ENCODE measurements around the gene DYNC2I2. TPM values are rescaled to one million over a fixed set of nuclear protein-coding genes. Genes with fewer than 3 reads are reported as not detected.

Gene DYNC2I2
- total and polyA plus RNA-seq, 2 of the 4 experiments (the other 2 are of a cell fraction): 33.7 to 37.1 TPM

DNA sequence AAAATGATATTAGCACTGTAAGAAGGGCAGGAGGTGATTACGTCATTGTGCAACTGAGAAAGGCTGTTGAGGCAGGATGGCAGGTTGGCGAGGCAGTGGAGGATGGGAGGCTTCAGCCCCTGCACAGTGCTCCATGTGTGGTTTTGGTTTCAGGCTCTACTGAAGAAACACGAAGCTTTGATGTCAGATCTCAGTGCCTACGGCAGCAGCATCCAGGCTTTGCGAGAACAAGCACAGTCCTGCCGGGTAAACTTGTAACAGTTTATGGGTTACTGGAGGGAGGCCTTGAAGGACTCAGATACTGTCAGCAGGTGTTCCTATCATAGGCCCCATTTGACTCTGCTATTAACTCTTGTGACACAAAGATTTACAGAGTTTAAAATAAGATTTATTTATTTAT lies 69.2 kb downstream of the DYNC2I2 start:
- H4K20me1 ChIP-seq (ENCODE audit: insufficient read depth, low read length): no peaks in the 10 kb centered on the region; the same call in 1 of the 2 replicates
- H2BK15ac ChIP-seq (ENCODE audit: low read depth, low read length): no peak overlapping the region
- in situ Hi-C loops (cut with MboI; ENCODE audit: low sequenced_read_pairs): no loop called here
- no peak for ATAC-seq (ENCODE audit: low read depth)
- no peak overlapping the region for H4K91ac ChIP-seq (ENCODE audit: insufficient read depth, low read depth, low read length)
- H2AFZ ChIP-seq (replicated peaks; ENCODE audit: low read length, poor library complexity): no peak overlapping the region
- no peak overlapping the region for H4K5ac ChIP-seq (ENCODE audit: low read depth, low read length)
- no peak overlapping the region for H3K4me2 ChIP-seq (ENCODE audit: low read depth, low read length)
- H2BK20ac ChIP-seq (ENCODE audit: low read depth, low read length): no peak overlapping the region
- CTCF ChIA-PET: no interaction called here
- H3K56ac ChIP-seq (ENCODE audit: extremely low read depth, insufficient read depth, low read length): no peak overlapping the region
- no peak overlapping the region for H3K18ac ChIP-seq (ENCODE audit: low read depth, low read length)
- POLR2A ChIA-PET (ENCODE audit: unreplicated experiment): interaction anchor here (0.6 kb wide), 1 partner anchor 242 kb away, joined by 3 read pairs; no protein-coding TSS in a partner anchor
- H2BK5ac ChIP-seq (ENCODE audit: low read depth, low read length, poor library complexity, severe bottlenecking): no peak overlapping the region
- no peak overlapping the region for H3K23ac ChIP-seq (ENCODE audit: low read depth, low read length)
- H3K4me3 ChIP-seq (ENCODE audit: insufficient read depth, low read depth, low read length): no peak overlapping the region
- BruUV-seq (replicated peaks): no TSS peak
- no peak overlapping the region for H3K27ac ChIP-seq (ENCODE audit: insufficient read depth, low read length)
- intact Hi-C loops (cut with micrococcal nuclease): no loop called here
- no peak overlapping the region for H2AK5ac ChIP-seq (ENCODE audit: low read depth, low read length)
- no peak overlapping the region for H4K8ac ChIP-seq (ENCODE audit: low read depth in 2 of 2, low read length in 2 of 2)
- TF ChIP-seq RAD21 (IDR thresholded peaks at IDR 0.05; ENCODE audit: low read length) (no peak), POLR2A (IDR thresholded peaks at IDR 0.05; ENCODE audit: low read depth, low read length) (no peak), RCOR1 (IDR thresholded peaks at IDR 0.05; ENCODE audit: insufficient replicate concordance, low read length) (no peak), RFX5 (IDR thresholded peaks at IDR 0.05; ENCODE audit: low read depth, low read length) (no peak), BHLHE40 (IDR thresholded peaks at IDR 0.05; ENCODE audit: low read depth, low read length) (no peak), CHD1 (IDR thresholded peaks at IDR 0.05; ENCODE audit: low read depth, low read length) (no peak), MAZ (IDR thresholded peaks at IDR 0.05; ENCODE audit: borderline replicate concordance, low read depth, low read length) (no peak), MXI1 (IDR thresholded peaks at IDR 0.05; ENCODE audit: borderline replicate concordance, low read depth, low read length) (no peak), FOS (IDR thresholded peaks at IDR 0.05; ENCODE audit: low read depth, low read length) (no peak)
- TF ChIP-seq, protein P1, sequence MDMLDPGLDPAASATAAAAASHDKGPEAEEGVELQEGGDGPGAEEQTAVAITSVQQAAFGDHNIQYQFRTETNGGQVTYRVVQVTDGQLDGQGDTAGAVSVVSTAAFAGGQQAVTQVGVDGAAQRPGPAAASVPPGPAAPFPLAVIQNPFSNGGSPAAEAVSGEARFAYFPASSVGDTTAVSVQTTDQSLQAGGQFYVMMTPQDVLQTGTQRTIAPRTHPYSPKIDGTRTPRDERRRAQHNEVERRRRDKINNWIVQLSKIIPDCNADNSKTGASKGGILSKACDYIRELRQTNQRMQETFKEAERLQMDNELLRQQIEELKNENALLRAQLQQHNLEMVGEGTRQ (IDR thresholded peaks at IDR 0.05; ENCODE audit: low read depth, low read length): no peak
- TF ChIP-seq, protein P2, sequence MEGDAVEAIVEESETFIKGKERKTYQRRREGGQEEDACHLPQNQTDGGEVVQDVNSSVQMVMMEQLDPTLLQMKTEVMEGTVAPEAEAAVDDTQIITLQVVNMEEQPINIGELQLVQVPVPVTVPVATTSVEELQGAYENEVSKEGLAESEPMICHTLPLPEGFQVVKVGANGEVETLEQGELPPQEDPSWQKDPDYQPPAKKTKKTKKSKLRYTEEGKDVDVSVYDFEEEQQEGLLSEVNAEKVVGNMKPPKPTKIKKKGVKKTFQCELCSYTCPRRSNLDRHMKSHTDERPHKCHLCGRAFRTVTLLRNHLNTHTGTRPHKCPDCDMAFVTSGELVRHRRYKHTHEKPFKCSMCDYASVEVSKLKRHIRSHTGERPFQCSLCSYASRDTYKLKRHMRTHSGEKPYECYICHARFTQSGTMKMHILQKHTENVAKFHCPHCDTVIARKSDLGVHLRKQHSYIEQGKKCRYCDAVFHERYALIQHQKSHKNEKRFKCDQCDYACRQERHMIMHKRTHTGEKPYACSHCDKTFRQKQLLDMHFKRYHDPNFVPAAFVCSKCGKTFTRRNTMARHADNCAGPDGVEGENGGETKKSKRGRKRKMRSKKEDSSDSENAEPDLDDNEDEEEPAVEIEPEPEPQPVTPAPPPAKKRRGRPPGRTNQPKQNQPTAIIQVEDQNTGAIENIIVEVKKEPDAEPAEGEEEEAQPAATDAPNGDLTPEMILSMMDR (conservative IDR thresholded peaks at IDR 0.05; ENCODE audit: low read depth, low read length): no peak
- TF ChIP-seq, protein P3, sequence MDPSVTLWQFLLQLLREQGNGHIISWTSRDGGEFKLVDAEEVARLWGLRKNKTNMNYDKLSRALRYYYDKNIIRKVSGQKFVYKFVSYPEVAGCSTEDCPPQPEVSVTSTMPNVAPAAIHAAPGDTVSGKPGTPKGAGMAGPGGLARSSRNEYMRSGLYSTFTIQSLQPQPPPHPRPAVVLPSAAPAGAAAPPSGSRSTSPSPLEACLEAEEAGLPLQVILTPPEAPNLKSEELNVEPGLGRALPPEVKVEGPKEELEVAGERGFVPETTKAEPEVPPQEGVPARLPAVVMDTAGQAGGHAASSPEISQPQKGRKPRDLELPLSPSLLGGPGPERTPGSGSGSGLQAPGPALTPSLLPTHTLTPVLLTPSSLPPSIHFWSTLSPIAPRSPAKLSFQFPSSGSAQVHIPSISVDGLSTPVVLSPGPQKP (IDR thresholded peaks at IDR 0.05; ENCODE audit: borderline replicate concordance, low read depth, low read length): no peak
- no peak overlapping the region for H2BK120ac ChIP-seq (ENCODE audit: low read depth, low read length)
- H3K9ac ChIP-seq (ENCODE audit: low read depth, low read length): no peak overlapping the region
- H3K4ac ChIP-seq (ENCODE audit: low read depth, low read length): no peak overlapping the region
- H2AK9ac ChIP-seq (replicated peaks; ENCODE audit: low read depth, low read length, poor library complexity): no peak overlapping the region
- DNase-seq: no peak
- H3K9me1 ChIP-seq (ENCODE audit: insufficient read depth, low read length): peaks cover 2% of the 10 kb centered on the region; the same call in 1 of the 2 replicates
- no peaks in the 10 kb centered on the region for H3K4me1 ChIP-seq (ENCODE audit: control insufficient read depth, insufficient read depth, low read length)
- no peaks in the 10 kb centered on the region for H3K9me3 ChIP-seq (ENCODE audit: control insufficient read depth, insufficient read depth, low read length)
- no peak overlapping the region for H3K14ac ChIP-seq (replicated peaks; ENCODE audit: low read depth, low read length)
- peaks cover 72% of the 10 kb centered on the region for H3K36me3 ChIP-seq (ENCODE audit: control insufficient read depth, insufficient read depth, low read length)
- H3K79me1 ChIP-seq (ENCODE audit: low read depth in 1 of 2, low read length in 2 of 2): peaks cover 6 to 21% of the 10 kb centered on the region in 2 experiments; a peak in 3 of 4 replicates
- no peaks in the 10 kb centered on the region for H3K27me3 ChIP-seq (ENCODE audit: control insufficient read depth, insufficient read depth, low read length)
- dilution Hi-C loops (cut with HindIII; ENCODE audit: low sequenced_read_pairs, unreplicated experiment): no loop called here
- 67% methylated on average over 3 of the region's 6 CpGs; no CpG with 5 or more reads in 1 of the 2 experiments for WGBS, 2 experiments (ENCODE audit: extremely low coverage in 2 of 2, insufficient read length in 1 of 2)
